WTC11 (cell line): ENCODE data around the gene RRP7A. TPM values are rescaled to one million over a fixed set of nuclear protein-coding genes. Genes with fewer than 3 reads are reported as not detected.
"Not testable (repeated sequence)": the region's sequence is repeated elsewhere in the genome, so short reads cannot be mapped to it uniquely, and the experiment has no call there.

Experiments
- ATAC-seq: fragments of 200-7000 bp; cut with Tn5 transposase; 2 replicates; pipeline ENCODE4 v1.10.0; 2021; ENCODE audit warnings: mild to moderate bottlenecking, moderate library complexity
- CTCF ChIA-PET: fragments of 300-600 bp; sonication (Branson Sonifier 250); formaldehyde crosslinking; loops from one replicate; lab custom pipeline; 2021; ENCODE audit warnings: antibody characterized with exemption; lab: Charles Lee
- POLR2A ChIA-PET: fragments of 350-600 bp; sonication (Branson Sonifier 250); formaldehyde crosslinking; loops from one replicate; lab custom pipeline; 2021; ENCODE audit warnings: antibody characterized with exemption; lab: Charles Lee
- DNase-seq: peaks from one replicate; pipeline ENCODE4 v3.0.0; 2021; ENCODE audit warnings: low spot score
- H3K27ac Mint-ChIP-seq: 2 replicates; pipeline ENCODE4 v1.8.0; 2021; ENCODE audit warnings: mixed read lengths
- H3K27me3 Mint-ChIP-seq: 2 replicates; pipeline ENCODE4 v1.8.0; 2021; ENCODE audit warnings: low read depth, mild to moderate bottlenecking, moderate library complexity, mixed read lengths
- H3K36me3 Mint-ChIP-seq: 2 replicates; pipeline ENCODE4 v1.8.0; 2021; ENCODE audit warnings: mixed read lengths
- H3K4me1 Mint-ChIP-seq: 2 replicates; pipeline ENCODE4 v1.8.0; 2022; ENCODE audit warnings: mixed read lengths
- H3K4me3 Mint-ChIP-seq: 2 replicates; pipeline ENCODE4 v1.8.0; 2021; ENCODE audit warnings: mild to moderate bottlenecking, moderate library complexity, mixed read lengths
- H3K9me3 Mint-ChIP-seq: 2 replicates; pipeline ENCODE4 v1.8.0; 2021; ENCODE audit warnings: mixed read lengths
- ATF2 ChIP-seq: sonication (generic); formaldehyde crosslinking; IDR thresholded peaks from 2 replicates; pipeline ENCODE4 v1.8.1; 2022; ENCODE audit warnings: low read depth, missing genetic modification reagents, borderline replicate concordance
- ATF3 ChIP-seq: sonication (generic); formaldehyde crosslinking; conservative IDR thresholded peaks from 2 replicates; pipeline ENCODE4 v1.8.1; 2022; ENCODE audit warnings: mild to moderate bottlenecking, missing genetic modification reagents
- CREM ChIP-seq: sonication (generic); formaldehyde crosslinking; IDR thresholded peaks from 2 replicates; pipeline ENCODE4 v1.8.1; 2022; ENCODE audit warnings: mild to moderate bottlenecking, missing genetic modification reagents, moderate library complexity
- E2F4 ChIP-seq: sonication (generic); formaldehyde crosslinking; IDR thresholded peaks from 2 replicates; pipeline ENCODE4 v1.8.1; 2022; ENCODE audit warnings: low read depth, mild to moderate bottlenecking, moderate library complexity, missing genetic modification reagents, borderline replicate concordance
- ERG ChIP-seq: fragments of 250-450 bp; sonication (Bioruptor Pico); IDR thresholded peaks from 2 replicates; pipeline ENCODE4 v1.8.0; 2021; ENCODE audit warnings: mild to moderate bottlenecking
- FOXP1 ChIP-seq: sonication (generic); formaldehyde crosslinking; IDR thresholded peaks from 2 replicates; pipeline ENCODE4 v1.8.0; 2022; ENCODE audit warnings: missing genetic modification reagents, mild to moderate bottlenecking, moderate library complexity, borderline replicate concordance
- FOXP4 ChIP-seq: sonication (generic); formaldehyde crosslinking; IDR thresholded peaks from 2 replicates; pipeline ENCODE4 v1.8.0; 2022; ENCODE audit warnings: mild to moderate bottlenecking, missing genetic modification reagents
- IRF2 ChIP-seq: sonication (generic); formaldehyde crosslinking; IDR thresholded peaks from 2 replicates; pipeline ENCODE4 v1.8.0; 2022; ENCODE audit warnings: low read depth, missing genetic modification reagents, borderline replicate concordance
- KAT7 ChIP-seq: sonication (generic); formaldehyde crosslinking; IDR thresholded peaks from 2 replicates; pipeline ENCODE4 v1.8.1; 2023; ENCODE audit warnings: missing genetic modification reagents, mild to moderate bottlenecking, borderline replicate concordance
- MYBL2 ChIP-seq: sonication (generic); formaldehyde crosslinking; IDR thresholded peaks from 2 replicates; pipeline ENCODE4 v1.8.1; 2023; ENCODE audit warnings: mild to moderate bottlenecking, moderate library complexity, missing genetic modification reagents
- NFE2L1 ChIP-seq: sonication (generic); formaldehyde crosslinking; IDR thresholded peaks from 2 replicates; pipeline ENCODE4 v1.8.1; 2023; ENCODE audit warnings: missing genetic modification reagents
- TP53 ChIP-seq: sonication (generic); formaldehyde crosslinking; IDR thresholded peaks from 2 replicates; pipeline ENCODE4 v1.8.1; 2023; ENCODE audit warnings: mild to moderate bottlenecking, missing genetic modification reagents
- USF1 ChIP-seq: sonication (generic); formaldehyde crosslinking; IDR thresholded peaks from 2 replicates; pipeline ENCODE4 v1.8.0; 2022; ENCODE audit warnings: mild to moderate bottlenecking, missing genetic modification reagents
- ZNF416 ChIP-seq: fragments of 250-450 bp; sonication (Bioruptor Pico); IDR thresholded peaks from 2 replicates; pipeline ENCODE4 v1.9.0; 2021; ENCODE audit warnings: mild to moderate bottlenecking, inconsistent platforms
- total RNA-seq: library from RNA; stranded (reverse); gene quantifications from 3 replicates; pipeline ENCODE4 v1.2.3, GENCODE V29; 2021
- TF ChIP-seq, protein P1 (sequence below): sonication (generic); formaldehyde crosslinking; IDR thresholded peaks from 2 replicates; pipeline ENCODE4 v1.8.0; 2022; ENCODE audit warnings: mild to moderate bottlenecking, missing genetic modification reagents
- TF ChIP-seq, protein P2 (sequence below): fragments of 250-450 bp; sonication (Bioruptor Pico); conservative IDR thresholded peaks from 2 replicates; pipeline ENCODE4 v1.9.0; 2021; ENCODE audit warnings: mild to moderate bottlenecking
- TF ChIP-seq, protein P3 (sequence below): sonication (generic); formaldehyde crosslinking; conservative IDR thresholded peaks from 2 replicates; pipeline ENCODE4 v1.8.1; 2023; ENCODE audit warnings: mild to moderate bottlenecking, low read depth, missing genetic modification reagents, moderate library complexity

RRP7A gene
- total RNA-seq, 1 experiment from 2014 or later = 95.0 TPM

GRCh38 chr22:42508975-42509364 lies 10.6 kb downstream of the RRP7A start:
- H3K4me3 Mint-ChIP-seq, DNase-seq, H3K9me3 Mint-ChIP-seq, CTCF ChIA-PET, H3K36me3 Mint-ChIP-seq, H3K27me3 Mint-ChIP-seq: not testable (repeated sequence)
- POLR2A ChIA-PET = interaction anchor here (0.7 kb wide), 1 partner anchor 37 kb away, joined by 3 read pairs; no protein-coding TSS in a partner anchor
- peaks cover 33% of the 10 kb centered on the region for H3K4me1 Mint-ChIP-seq
- H3K27ac Mint-ChIP-seq = peak overlapping the region; percentile 89
- peak; percentile 27 for ATAC-seq

DNA sequence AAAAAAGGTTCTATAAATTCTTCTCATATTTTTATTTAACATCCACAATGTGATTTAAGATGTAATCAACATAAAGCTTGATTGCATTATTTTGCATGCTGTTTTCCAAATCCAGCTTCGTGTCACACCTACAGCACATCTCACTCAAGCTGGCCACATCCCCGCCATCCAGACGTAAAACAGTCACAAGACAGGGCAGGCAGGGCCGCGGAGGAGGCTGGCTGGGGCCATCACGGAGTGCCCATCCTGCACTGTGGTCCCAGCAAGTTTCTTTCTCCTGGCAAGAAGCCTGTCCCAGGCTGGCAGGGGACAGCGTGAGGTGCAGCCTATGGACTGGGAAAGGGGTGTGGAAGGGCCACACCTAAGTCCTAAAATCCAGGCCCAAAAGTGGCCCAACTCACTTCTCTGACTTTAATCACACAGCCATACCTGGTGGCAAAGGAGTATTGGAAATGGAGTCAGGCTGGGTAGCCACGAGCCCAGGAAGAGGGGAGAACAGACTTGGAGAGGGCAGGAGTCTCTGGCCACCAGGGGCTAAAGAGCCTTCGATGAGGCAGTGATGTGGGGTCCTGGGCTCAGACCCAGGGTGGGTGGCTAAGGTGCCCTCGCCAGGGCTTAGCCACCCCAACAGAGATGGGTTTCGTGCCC lies 11.1 kb downstream of the RRP7A start:
- peak; percentile 47 for ATAC-seq
- CTCF ChIA-PET = interaction anchor here (0.7 kb wide), 1 partner anchor 64 kb away, joined by 4 read pairs; no protein-coding TSS in a partner anchor

GRCh38 chr22:42500836-42501179 lies 18.8 kb downstream of the RRP7A start:
- ChIA-PET POLR2A (no interaction called here), CTCF (interaction anchor here (0.6 kb wide), 1 partner anchor 59 kb away, joined by 5 read pairs; no protein-coding TSS in a partner anchor)
- ATAC-seq (no peak), DNase-seq (no peak)
- Mint-ChIP-seq H3K4me3 (peak overlapping the region; percentile 57), H3K27me3 (no peaks in the 10 kb centered on the region), H3K4me1 (peaks cover 25% of the 10 kb centered on the region), H3K27ac (no peak overlapping the region), H3K9me3 (no peaks in the 10 kb centered on the region), H3K36me3 (no peaks in the 10 kb centered on the region)
- TF ChIP-seq IRF2 (CRISPR knock-in tag) = no peak
- no peak for TF ChIP-seq KAT7 (CRISPR knock-in tag)
- TF ChIP-seq ATF2 (CRISPR knock-in tag) = no peak
- TF ChIP-seq NFE2L1 (CRISPR knock-in tag) = no peak
- TF ChIP-seq FOXP1 (CRISPR knock-in tag) = no peak
- no peak for TF ChIP-seq E2F4 (CRISPR knock-in tag)
- TF ChIP-seq, protein P1, sequence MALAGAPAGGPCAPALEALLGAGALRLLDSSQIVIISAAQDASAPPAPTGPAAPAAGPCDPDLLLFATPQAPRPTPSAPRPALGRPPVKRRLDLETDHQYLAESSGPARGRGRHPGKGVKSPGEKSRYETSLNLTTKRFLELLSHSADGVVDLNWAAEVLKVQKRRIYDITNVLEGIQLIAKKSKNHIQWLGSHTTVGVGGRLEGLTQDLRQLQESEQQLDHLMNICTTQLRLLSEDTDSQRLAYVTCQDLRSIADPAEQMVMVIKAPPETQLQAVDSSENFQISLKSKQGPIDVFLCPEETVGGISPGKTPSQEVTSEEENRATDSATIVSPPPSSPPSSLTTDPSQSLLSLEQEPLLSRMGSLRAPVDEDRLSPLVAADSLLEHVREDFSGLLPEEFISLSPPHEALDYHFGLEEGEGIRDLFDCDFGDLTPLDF (CRISPR knock-in tag) = no peak
- TF ChIP-seq TP53 (CRISPR knock-in tag) = no peak
- TF ChIP-seq, protein P2, sequence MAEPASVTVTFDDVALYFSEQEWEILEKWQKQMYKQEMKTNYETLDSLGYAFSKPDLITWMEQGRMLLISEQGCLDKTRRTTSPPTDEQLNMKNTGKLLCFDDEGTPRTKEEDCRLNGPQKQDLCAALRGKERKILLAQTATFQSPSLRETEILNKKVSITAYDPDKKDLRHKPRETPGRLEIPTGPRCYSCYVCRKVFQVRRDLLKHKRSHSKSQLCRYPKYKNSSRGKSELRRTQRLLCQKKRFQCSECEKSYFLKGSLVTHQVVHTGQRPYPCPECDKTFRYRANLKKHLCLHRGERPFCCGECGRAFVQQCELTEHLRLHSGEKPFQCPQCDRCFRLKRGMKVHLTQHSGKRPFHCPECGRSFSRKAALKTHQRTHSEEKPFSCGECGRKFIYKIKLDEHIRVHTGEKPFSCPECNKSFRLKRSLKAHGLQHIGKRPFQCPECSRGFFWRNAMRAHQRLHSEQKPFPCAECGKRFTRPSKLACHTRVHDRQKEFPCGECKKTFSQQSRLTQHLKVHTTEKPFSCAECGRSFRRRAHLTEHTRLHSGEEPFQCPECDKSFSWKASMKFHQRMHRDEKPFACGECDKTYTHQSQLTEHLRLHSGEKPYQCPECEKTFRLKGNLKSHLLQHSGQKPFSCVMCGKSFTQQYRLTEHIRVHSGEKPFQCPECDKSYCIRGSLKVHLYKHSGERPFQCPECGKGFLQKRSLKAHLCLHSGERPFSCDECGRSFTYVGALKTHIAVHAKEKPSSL (CRISPR knock-in tag) = no peak
- TF ChIP-seq ERG (CRISPR knock-in tag) = no peak
- TF ChIP-seq CREM (CRISPR knock-in tag) = no peak
- TF ChIP-seq MYBL2 (CRISPR knock-in tag) = no peak
- TF ChIP-seq USF1 (CRISPR knock-in tag) = no peak
- TF ChIP-seq, protein P3, sequence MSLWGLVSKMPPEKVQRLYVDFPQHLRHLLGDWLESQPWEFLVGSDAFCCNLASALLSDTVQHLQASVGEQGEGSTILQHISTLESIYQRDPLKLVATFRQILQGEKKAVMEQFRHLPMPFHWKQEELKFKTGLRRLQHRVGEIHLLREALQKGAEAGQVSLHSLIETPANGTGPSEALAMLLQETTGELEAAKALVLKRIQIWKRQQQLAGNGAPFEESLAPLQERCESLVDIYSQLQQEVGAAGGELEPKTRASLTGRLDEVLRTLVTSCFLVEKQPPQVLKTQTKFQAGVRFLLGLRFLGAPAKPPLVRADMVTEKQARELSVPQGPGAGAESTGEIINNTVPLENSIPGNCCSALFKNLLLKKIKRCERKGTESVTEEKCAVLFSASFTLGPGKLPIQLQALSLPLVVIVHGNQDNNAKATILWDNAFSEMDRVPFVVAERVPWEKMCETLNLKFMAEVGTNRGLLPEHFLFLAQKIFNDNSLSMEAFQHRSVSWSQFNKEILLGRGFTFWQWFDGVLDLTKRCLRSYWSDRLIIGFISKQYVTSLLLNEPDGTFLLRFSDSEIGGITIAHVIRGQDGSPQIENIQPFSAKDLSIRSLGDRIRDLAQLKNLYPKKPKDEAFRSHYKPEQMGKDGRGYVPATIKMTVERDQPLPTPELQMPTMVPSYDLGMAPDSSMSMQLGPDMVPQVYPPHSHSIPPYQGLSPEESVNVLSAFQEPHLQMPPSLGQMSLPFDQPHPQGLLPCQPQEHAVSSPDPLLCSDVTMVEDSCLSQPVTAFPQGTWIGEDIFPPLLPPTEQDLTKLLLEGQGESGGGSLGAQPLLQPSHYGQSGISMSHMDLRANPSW (CRISPR knock-in tag) = no peak
- TF ChIP-seq ATF3 (CRISPR knock-in tag) = no peak
- TF ChIP-seq FOXP4 = no peak

More for the DNA sequence above, 11.1 kb downstream of the RRP7A start:
- H3K4me3 Mint-ChIP-seq, H3K9me3 Mint-ChIP-seq, H3K36me3 Mint-ChIP-seq, H3K27me3 Mint-ChIP-seq, DNase-seq: not testable (repeated sequence)
- POLR2A ChIA-PET = interaction anchor here (0.6 kb wide), 3 partner anchors 72 to 849 kb away, joined by 3 to 5 read pairs (median 3); no protein-coding TSS in a partner anchor
- Mint-ChIP-seq H3K27ac (peak overlapping the region; percentile 89), H3K4me1 (peaks cover 30% of the 10 kb centered on the region)
- 0 out of 2 replicates have a peak, but pooled peaks have one; percentile 58 for TF ChIP-seq ZNF416 (CRISPR knock-in tag)
